M059J (cell line): Measurements from ENCODE around the gene OTUD6A. TPM values are rescaled to one million over a fixed set of nuclear protein-coding genes. Genes with fewer than 3 reads are reported as not detected.
A peak's percentile ranks its signal among the peaks of the same experiment; 100 is the strongest.

ENCODE experiments used
- DNase-seq: peaks from one replicate; pipeline ENCODE4 v3.0.0-alpha.2; 2012; ENCODE audit warnings: low read depth
- total RNA-seq: library from RNA; depleted of rRNA; stranded (reverse); fragments of >200 nt; shearing (Covaris generic); gene quantifications from 2 replicates; pipeline ENCODE4 v1.2.3, GENCODE V29; 2014; rRNA removed

The OTUD6A gene, protein sequence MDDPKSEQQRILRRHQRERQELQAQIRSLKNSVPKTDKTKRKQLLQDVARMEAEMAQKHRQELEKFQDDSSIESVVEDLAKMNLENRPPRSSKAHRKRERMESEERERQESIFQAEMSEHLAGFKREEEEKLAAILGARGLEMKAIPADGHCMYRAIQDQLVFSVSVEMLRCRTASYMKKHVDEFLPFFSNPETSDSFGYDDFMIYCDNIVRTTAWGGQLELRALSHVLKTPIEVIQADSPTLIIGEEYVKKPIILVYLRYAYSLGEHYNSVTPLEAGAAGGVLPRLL
- not detected in 2 replicates for total RNA-seq

DNA sequence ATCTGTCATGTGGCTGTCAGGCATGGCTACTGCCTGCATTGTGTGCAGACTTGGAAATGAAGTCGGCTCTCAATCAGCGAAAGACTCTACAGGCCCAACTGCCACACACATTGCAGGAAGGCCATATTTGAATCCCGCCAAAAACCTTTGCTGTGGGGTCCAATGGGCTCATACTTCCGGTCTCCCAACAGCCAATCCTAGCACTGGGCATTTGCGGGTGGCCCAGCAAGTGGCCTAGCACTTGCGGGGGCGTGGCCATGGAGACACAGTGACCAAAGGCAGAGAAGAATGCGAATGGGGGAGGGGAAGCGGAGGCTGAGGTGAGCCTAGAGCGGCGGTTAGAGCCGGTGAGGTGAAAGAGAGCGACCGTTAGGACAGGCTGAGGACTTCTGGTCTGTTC lies at the start of gene OTUD6A:
TSS of gene OTUD6A (plus strand) at position 382 of the 400 bp plus-strand sequence. CDS start 68 bp downstream, outside the sequence.
- DNase-seq = no peak

DNA sequence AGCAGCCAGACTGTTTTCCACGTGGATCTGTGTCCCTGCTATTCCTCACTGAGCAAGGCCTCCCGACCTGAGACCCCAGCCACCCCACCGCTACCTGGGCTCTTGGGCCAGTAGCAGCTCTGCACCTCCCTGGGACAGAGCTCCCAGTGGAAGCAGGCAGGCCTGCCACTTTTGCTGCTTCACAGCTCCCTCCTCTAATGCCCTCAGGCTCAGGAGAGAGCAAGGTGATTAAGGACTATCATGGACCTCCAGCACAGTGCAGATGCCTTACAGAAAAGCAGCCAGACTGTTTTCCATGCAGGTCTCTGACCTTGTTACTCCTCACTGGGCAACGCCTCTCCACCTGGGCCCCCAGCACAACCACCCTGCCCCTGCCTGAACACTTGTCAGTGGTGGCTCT lies 49.5 kb upstream of the OTUD6A start:
- DNase-seq = no peak

DNA sequence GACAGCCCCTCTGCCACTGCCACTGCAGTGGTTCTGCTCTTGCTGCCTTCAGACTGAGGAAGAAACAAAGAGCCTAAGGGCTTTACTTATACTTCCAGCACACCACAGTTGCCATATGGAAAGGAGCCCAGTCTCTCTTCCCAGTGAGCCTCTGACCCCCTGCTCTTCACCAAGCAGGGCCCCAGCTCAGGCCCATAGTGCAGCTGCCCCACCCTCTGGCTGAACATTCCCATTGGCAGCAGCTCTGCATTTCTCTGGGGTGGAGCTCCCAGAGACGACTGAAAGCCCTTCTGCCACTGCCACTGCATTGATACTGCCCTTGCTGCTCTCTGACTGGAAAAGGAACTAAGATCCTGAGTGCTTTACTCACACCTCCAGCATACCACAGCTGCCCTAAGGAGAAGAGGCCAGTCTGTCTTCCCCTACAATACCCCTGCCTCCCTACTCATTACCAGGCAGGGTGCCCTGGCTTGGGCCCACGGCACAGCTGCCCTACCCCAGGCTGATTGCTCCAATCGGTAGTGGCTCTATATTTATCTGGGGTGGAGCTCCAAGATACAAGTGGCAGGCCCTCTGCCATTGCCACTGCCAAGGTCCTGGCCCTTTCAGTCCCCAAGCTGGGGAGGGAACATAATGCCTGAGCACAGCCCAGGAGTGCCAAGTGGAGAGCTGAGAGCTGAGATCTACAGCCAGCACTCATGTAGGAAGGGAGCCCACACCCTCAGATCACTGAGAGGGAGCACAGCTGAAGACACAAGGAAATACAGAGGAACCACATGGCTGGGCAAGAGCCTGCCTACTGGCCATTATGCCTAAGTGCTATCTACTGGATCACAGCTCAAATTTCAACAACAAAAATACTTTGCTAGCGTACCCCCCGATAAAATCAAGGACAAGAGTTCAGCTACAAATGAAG lies 48.5 kb upstream of the OTUD6A start:
- no peak for DNase-seq

DNA sequence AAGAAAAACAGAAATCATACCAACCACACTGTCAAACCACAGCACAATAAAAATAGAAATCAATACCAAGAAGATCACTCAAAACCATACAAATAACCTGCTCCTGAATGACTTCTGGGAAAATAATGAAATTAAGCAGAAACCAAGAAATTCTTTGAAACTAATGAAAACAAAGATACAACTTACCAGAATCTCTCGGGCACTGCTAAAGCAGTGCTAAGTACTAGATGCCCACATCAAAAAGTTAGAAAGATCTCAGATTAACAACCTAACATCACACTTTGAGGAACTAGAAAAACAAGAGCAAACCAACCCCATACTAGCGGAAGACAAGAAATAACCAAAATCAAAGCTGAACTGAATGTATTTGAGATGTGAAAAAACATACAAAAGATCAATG lies 45.7 kb upstream of the OTUD6A start:
- DNase-seq = no peak

DNA sequence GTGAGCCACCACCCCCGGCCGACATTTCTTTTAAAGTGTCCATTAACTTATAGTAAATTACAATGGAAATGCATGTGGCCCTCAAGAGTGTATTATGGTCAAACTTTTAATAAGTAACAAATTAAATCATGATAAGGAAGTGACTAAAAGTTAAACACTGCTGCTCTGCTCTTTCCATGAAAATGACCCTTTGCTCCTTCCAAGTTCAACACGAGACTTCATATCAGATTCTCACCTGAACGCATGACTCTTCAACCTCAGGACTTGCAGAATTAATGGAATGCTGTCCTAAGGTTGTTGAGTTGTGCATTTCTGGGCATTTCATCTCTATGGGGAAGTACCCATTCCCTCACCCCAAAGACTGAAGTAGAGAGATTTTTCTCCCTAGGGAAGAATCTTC lies 39.6 kb upstream of the OTUD6A start:
- DNase-seq = no peak

DNA sequence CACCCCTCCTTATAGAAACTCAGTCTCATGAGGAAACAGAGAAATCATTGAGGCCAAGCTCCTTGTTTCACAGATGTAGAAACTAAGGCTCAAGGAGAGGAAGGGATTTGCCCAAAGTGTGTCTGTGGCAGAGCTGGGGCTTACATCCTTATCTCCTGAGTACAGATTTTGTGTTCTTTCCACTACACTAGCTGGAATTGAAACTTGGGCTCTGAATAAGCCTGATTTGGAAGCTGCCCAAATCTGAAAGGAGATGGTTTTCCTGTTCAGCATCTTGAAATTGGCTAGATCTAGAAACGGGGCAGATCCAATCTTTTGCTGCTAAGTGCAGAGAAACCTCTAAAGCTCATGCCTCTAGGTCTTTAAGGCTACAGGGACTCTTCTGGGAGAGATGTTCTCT lies 36.8 kb upstream of the OTUD6A start:
- DNase-seq = no peak

DNA sequence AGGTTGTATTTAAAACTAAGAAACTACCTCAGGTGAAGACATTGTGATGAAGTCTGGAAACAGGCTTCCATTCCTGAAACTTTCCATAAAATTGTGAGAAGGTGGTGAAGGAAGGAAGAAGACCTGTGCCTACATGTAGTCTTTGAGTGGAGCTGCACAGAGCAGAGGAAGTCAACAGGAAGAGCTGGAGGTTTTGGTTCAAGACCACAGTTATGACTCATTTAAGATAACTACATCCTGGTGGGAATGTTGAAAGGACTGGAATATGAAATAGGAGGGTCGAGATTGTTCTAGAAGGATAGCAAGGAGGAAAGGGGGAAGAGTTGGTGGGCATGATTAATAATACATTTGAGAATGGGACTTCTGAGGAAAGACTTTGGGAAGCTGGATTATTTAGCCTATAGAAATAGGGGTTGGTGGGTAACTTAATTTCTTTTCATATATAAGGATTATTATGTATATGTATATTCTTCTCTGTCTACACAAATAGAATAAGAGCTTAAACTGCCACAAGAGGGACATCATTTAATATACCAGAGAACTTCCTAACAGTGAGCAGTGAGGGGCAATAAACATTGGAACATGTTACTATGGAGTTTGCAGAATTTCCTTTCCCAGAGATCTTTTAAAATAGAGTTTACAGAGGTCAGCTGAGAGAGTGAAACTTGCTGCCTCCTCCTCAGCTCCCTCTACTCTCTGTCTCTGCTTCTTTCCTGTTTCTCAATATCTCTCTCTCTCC lies 36.0 kb upstream of the OTUD6A start:
- peak; percentile 6 for DNase-seq

DNA sequence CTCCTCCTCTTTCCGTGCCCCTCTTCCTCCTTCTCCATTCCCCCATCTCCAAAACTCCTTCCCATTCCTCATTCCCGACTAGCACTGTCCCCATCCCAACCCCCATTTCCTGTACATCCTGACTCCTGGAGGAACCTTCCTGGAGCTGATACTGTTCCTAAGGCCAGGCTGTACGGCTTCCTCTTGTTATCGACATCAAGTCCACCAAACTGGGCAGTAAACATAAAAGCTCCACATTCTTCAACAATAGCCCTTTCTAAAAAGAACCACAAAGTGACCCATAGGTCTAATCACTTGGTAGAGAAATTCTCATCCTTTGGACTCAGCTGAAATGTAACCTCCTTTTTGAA lies 35.4 kb upstream of the OTUD6A start:
- no peak for DNase-seq

DNA sequence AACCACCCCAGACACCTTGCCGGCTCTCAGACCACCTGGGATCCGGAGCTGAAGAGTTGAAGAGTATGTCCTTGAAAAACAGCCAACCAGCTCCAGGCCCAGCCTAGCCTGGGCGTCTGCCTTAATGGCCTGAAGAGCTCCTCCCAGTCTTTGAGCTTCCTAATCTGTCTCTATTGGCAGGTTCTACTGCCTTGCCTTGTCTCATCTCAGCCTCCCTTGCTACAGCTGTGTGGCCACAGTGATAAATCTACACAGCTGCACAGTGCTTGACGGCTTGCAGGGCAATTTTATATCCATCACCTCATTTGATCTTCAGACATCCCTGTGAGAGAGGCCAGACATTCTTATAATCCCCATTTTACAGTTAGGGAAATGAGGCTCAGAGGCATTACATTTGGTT lies 32.4 kb upstream of the OTUD6A start:
- DNase-seq = no peak

DNA sequence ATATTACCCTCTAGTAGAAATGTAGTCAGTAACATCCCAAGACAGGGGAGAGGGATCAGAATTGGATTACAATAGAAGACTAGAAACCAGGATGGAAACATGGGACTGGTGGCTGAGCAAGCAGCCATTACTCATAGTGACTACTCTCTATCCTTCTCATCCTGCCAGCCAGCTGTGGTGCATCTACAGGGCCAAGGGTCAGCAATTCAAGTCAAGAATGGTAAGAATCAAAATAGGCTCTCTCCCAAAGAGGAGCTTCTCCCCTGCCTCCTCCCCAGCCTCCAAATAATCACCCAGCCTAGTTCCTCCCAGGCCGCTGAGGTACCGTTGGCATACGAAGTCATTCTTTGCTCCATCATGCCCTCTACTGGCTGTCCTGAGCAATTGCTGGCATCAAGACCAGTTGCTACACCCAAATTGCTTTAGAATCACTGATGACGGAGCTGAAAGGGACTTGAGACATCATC lies 31.9 kb upstream of the OTUD6A start:
- peak; percentile 51 for DNase-seq

DNA sequence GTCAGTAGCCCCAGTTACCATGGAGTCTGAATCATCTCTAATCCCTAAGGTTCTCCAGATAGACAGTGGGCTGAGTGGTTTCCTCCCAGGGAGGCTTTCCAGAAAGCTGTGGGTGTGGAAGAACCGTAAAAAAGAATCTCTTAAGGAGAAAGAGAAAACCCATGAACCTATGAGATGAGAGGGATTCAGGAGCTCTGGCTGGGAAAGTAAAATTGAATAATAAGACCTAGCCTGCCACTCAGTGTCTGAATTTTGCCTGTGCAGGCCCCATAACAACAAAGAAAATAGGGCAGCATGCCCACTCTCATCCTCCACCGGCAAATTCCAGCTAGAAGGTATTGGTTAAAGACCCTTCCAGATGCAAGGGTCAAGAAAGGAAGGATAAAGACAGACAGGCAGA lies 29.5 kb upstream of the OTUD6A start:
- DNase-seq = no peak

DNA sequence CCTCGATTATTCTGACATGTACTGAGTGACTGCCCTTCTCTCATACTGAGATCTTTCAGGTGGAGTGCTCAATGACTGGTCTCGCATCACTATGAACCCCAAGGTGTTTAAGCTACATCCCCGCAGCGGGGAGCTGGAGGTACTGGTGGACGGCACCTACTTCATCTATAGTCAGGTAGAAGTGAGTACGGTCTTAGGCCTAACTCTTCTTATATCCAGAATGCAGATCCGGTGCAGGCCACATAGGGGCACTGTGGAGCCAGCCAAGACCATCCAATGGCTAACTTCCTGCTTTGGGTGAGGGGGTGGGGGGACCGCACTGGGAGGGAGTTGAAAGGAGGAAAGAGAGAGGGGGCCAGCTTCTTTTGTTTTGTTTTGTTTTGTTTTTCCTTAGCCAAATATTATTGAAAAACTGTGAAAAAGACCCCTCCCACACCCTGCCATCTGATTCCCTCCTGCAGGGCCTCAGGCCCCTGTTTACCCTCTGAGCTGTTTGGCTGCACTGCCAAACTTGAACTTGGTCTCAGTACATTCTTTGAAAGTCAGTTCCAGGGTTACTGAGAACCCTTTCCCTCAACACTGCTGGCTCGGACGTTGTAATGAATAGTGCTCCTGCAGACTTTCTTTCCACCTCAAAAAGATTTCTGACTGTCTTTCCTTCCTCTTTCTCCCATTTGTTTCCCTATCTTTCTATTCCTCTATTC lies 28.8 kb upstream of the OTUD6A start:
- DNase-seq = peak; percentile 20

DNA sequence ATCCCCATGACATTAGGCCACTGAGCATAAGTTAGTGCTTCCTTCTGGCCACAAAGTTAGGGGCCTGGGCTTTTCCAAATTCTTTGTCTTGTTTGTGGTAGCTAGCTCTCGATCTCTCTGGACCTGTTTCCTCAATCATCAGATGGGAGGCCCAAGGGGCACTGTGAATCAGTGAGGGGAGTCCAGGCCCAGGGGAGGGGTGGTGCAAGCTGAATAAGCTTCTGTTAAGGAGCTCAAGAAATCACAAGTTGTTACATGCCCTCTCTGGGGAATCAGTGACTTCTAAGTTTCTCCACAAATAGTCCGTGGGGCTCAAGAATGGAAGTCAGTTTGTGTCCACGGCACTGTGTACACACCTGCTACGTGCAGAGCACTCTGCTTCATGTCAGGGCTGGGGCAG lies 27.6 kb upstream of the OTUD6A start:
- no peak for DNase-seq

DNA sequence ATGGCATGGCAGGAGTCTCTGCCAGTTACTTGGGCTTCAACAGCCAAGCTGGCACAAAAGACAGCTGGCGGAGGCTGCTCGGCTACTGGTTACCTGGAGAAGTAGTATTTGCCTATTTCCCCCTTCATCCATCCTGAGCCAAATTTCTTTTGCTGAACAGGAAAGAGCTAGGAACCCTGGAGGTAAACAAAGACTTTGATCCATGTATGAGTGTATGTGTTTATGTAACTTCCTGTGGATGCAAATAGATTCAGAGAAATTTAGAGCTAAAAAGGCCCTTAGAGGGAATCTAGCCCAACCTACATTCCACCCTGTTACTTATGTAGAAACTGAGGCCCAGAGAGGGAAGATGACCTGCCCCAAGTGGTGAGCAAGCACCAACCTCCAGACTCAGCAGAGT lies 23.7 kb upstream of the OTUD6A start:
- no peak for DNase-seq

DNA sequence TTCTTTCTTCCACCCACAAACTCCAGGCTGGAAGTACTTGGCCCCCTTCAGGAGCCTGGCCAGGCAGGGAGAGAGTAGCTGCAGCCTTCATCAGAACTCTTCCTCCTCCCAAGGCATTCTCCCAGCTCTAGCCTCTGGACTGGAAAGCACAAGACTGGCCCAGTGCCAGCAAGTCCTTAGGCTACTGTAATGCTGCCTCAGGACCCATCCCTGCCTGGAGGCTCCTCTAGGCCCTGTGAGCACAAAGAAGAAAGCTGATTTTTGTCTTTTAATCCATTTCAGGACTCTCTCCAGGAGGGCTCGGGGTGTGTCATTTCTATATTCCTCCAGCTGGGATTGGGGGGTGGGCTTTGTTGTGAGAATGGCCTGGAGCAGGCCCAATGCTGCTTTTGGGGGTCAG lies 23.3 kb upstream of the OTUD6A start:
- no peak for DNase-seq

DNA sequence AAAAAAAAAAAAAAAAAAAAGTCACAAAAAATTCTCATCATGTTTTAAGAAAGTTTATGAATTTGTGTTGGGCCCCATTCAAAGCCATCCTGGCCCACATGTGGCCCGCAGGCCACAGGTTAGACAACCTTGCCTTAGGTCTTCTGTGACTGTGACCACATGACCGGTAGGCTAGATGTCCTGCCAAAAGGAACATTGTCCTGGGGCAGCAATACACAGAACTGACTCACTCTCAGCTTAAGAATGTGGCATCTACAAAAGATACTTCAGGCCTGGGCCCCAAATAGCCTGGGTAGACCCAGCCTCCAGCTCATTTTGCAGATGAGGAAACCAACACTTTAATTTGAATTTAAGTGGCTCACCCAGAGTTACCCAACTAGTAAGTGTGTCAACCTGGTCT lies 22.5 kb upstream of the OTUD6A start:
- DNase-seq = peak; percentile 6

DNA sequence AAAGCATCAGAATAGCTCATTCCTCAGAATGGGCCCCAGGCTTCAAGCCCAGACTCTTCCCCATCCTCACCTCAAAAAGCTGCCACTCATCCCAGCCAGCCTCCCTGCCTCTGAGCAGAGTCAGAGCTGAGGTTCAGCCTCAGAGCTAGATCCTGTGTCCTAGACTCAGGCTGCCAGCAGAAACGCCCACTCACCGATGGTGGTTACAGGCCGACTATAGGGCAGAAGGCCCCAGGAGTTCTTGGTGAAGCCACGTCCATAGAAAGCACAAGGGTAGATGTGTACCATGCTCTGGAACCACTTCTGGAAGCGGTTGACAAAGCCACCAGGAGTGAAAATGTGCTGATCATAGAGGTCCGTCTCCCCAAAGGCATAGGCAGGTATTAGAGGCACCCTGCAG lies 20.3 kb upstream of the OTUD6A start:
- DNase-seq = no peak

DNA sequence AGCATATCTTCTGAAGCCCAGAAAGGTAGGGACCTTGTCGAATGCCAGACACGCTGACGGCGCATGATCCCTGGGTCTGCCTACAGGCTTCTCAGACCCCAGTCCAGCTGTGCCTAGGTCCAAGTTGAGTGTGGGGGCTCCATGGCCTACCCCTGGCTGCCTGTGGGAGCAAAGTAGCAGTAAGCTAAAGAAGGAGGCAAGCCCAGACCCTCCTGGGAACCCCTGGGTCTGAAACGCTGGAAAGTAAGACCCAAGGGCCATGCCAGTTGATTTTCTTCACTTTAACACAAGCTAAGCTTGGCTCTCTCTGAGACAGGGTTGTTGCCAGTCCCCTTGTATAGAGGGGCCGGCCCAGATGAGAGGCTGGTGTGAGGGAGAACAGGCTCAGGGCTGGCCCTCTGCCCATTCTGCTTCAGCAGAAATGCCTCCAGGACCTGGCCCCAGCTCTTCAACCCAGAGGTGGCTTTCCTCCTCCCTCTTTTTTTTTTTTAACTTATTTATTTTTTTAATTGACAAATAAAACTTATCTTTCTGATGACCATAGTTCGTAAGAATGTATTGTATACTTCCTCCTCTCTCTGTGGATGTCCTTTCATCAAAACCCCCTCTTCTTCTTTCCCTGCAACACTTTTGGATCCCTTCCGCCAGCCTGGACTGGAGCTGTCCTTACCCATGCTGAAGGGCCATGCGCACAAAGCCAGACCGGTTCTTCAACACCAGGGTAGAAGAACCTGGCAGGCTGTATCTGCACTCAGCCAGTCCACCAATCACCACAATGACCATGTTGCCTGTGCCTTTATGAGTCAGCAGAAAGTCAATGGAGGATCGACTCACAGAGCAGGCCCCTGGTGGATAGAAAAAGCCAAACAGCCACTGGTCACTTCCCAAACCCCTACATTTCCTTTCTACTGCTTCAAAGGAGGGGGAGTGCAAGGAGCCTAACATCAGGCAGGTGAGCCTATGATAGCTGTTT lies 19.6 kb upstream of the OTUD6A start:
- peak; percentile 28 for DNase-seq

DNA sequence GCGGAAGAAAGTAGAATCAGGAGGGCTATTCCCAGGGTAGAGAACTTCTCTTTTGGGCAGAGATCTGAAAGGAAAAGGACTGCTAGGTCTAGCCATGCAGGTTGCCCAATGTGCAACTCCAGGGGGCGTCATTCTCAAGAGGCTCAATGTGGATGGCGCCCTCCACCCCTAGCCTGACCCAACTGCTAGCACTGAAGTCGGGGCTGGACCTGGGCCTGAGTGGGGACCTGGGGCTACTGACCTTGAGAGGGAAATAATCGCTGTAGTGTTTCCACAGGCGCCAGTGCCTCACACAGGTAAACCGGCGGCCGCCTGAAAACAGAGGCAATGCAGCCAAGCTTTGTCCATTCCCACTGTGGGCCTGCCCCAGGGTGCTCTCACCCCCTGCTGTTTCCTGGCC lies 18.6 kb upstream of the OTUD6A start:
- DNase-seq = no peak

DNA sequence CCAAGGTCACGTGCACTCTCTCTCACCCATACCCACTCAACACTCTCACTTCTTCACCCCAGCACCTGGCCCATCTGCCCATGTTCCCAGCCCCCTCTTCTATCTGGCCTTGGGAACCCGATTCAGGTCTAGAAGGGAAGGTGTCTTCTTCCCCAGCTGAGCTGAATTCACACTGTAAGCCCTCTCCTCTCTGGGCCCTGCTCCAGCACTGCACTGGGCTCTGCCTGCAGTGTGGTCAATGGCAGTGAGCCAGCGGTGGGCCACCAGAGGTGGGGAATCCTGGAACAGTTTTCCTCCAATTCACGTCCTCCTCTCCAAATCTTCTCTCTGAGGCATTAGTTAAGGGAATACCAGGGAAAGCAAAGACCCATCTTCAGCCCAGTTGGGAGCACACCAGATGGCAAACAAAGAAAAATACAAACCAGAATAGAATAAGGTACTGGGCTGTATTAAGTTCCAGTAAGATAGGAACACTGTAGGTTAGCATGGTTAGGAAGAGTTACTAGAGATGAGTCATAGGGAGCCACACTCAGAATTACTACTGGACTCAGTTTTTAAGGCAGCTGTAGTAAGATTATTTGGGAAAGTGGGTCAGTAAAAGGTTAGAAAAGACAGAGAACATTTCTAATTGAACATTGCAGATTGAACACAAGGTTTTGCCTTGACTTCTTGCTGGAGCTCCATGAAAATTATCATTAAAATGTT lies 17.6 kb upstream of the OTUD6A start:
- DNase-seq = peak; percentile 15
